Femur (tissue), 1 donor: ENCODE results near the gene PDGFC.

Source experiments
- DNase-seq: peaks from one replicate; pipeline ENCODE4 v3.0.0-alpha.2; 2017

The PDGFC gene

DNA sequence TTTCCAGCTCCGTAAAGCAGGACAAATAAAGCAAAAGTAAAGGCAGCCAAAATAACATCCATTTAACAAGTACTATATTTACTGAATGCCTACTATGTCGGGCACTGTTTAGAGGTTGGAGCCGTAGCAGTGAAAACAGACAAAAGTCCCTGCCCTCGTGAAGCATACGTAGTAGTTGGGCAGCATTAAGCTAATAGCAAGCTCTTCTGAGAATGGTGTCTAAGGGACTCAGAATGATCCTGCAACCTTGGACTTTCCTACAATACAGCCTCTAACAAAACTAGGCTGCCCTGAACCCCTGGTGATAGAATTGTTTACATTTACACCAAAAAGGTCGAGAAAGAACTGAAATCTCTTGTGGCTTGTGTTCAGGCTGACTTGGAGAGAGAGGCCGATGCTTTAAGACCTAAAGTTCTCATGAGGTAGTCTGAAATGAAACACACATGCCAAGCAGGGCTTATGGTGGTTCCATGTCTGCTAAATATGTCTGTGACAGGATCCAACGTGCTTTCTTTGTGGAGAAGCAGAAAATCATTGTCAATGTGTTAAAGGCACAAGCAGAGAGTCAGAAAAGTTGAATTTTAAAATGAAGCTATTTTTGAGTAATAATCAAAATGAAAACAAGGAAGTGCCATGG is 898 bp upstream of the PDGFC start:
- DNase-seq: no peak

DNA sequence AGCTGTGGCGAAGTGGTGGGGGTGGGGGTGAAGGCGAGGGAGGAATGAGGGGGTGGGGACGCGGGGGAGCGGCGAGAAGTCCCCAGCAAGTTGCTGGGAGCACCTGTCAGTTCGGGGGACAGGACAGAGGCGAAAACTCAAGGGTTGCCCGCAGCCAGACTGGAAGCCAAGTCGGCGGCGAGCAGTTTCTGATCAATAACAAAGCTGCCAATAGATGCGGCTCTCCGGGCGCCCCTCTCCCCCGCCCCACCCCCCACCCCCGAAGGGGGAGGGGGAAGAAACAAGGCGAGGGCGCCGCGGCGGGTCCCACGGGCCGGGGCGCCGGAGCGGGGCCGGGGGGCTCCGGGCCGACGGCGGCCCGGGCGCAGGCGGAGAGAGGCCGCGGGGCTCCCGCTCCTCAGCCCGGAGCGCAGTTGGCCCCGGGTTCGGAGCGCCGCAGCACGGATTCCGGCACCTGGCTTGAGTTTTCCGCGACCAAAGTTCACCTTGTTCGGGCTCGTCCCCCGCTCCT is 379 bp downstream of the PDGFC start:
- peak; percentile 57 for DNase-seq

DNA sequence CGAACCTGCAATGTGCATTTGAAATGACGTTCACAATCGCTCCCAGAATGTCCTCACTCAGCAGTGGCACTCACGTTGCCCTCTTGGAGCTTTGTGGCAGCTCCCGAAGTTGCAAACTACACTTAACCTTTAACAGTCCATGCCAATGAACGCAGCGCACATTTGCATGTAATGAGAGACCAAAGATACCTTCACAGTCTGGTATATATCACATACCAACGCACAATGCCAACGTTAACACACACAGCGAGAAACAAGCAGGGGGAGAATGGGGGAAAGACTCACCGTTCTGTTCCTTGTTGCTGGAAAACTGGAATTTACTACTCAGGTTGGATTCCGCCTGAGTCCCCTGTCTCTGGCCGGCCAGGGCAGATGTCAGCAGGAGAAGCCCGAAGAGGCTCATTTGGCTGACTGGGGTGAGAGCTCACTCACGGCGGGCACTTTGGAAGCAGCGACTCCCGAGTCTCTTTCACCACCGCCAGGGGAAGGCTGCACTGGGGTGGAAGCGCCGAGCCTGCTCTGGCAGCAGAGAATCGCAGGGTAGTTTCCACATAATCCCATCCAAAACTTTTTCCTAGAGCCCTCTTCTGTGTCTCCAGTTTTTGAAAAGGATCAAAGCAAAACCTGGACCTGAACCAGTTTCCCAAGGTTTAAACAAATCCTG is 966 bp downstream of the PDGFC start:
- peak; percentile 72 for DNase-seq

DNA sequence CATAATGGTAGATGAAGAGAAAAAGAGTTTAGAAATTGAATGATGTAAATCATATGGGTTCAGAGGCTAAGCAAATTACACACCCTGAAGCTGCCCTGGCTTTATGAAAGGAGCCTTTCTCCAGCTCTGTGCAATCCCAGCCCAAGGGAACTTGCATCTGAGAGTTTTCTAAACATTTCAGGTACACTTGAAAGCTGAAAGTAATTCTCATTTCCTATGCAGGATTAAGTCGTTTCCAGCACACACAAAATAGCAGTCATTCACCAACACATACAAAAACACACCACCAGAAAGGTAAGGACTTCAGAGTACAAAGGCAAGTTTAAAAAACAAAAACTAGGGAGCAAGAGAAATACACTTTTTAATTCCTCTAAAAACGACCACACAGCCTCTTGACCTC is 1.7 kb downstream of the PDGFC start:
- DNase-seq: no peak

DNA sequence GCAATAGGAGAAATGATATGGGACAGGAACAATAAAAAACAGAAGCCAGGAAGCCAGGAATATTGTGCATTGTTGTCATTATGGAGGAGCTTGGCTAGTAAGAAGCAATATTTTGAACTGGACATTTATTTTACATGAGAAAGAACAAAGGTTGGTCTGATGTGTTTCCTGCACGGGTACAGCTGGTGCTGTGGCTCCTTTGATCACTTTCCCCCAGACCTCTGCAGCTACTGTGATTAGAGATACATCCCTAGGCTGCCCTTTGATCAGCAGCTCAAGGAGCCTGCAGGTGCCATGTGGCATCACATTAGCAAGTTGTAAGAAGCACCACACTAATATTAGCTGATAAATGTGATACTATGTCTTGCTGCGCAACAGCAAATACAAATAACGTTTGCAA is 2.5 kb downstream of the PDGFC start:
- DNase-seq: no peak

DNA sequence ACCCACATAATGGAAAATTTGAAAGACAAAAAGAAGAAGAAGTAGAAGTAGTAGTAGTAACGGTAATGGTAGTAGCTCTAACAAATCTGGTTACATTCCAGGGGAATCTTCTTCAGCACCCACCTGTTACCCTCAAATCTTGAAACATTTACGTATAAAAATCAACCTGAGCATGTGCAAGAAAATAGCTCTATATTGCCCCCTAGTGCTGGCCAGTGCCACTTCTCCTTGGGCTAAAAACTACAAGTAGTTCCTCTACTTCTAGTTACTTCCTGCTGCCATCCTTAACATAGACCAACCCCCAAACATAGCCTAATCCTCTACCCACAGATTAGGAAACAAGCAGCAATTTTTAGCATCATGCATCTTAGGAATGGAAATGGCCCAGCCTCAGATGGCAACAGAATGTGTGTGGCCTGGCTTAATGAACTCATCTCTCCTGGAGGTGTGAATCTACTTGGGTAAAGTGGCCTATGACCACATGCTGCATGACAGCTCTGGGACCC is 3.1 kb downstream of the PDGFC start:
- DNase-seq: peak; percentile 69

DNA sequence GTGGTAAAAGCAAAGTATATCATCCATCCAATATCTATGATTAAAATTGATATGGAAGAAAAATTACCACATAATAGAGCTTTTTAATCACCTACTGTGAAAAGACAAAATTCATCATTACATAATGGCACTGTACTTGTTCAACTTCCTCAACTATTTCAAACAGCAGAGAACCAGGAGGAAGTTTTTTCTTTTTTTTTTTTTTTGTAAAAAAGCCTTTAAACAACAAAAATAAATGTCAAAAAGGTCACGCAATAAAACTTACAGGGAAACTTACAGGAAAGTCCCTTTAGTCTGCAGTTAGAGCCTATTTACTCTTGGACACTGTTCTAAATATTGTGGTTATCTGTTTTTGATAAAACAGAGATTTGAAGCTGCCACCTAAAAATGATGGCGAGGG is 4.8 kb downstream of the PDGFC start:
- no peak for DNase-seq

DNA sequence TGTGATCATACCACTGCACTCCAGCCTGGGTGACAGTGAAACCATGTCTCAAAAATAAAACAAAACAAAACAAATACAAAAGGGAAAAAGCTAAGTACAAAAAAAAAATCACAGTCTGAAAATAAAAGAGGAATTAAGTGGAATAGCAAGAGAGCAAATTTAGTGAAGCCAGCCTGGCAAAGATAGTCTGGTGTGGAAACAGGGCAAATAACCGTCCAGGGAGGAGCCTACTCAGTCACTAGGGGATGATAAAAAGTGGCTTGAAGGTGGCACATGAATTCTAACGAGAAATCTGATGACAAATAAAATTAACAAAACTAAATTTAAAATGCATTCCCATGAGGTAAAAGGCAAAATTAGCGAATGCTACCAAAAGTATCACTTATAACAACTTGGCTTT is 8.2 kb downstream of the PDGFC start:
- DNase-seq: no peak

DNA sequence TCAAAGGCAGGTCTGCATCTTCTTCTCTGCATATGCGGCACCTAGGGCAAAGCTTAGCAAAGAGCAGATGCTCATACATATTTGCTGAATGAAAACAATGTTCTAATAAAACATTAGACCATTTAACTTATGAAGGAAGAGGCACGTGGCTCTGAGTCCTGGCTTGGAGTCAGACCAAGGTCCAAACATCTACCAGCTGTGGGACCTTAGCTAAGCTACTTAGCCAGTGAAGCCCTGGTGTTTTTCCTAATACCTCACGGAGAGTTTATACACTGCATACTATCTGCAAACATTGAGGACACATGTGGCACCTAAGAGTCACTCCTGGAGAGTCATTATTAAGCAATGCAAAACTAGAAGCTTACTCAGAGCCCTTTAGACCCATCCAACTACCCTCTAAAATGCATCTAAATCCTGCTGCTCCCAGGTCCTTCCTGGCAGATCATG is 9.0 kb downstream of the PDGFC start:
- no peak for DNase-seq

DNA sequence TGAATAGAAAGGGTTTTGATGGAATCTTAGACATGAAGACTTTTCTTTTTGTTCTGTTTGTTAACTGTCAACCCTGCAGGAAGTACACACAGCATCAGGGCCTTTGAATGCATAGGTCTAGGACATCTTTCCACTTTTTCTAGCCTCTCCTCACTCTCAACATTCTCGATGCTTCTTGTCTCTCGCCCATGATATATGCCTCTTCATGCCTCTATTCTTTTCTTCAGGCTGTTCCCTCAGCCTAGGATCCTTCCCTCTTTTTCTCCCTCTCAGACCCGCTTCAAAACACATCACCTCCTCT is 9.6 kb downstream of the PDGFC start:
- DNase-seq: no peak

DNA sequence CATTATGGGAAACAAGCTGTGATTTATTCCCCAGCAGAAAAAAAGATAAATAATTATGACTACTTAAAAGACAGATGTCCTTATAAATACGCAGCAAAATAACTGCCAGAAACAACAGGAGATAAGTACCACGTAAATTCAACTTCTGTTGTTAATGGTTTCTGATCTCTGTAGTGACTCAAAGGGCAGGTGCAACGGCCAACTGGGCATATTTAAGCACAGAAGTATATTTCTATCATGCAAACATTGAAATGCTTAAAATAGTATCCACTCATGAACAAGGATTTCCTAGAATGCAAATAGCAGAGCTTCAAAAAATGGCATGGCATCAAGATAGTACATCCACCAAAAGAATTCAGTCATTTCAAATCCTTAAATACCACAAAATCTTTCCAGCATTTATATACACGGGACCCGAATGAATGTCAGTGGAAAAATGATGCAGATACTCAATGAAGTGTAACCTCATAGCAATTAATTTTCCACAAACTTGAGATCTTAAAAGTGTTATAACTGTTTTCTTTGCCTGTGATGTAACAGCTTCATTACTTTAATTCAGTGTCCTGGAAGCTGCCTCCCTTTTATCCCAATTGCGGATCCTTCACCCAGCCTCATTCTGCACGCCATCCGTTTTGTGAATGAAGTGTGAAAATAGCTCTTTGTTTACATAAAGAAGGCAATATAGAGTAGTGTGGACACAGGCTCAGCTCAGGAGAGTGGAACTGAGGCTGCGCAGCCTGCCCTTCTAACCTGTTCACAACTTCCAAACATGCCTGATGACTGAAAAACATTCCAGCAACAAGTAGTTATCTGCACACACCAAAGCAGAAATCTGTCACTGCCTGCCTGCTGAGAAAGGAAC is 10.2 kb downstream of the PDGFC start:
- DNase-seq: no peak

DNA sequence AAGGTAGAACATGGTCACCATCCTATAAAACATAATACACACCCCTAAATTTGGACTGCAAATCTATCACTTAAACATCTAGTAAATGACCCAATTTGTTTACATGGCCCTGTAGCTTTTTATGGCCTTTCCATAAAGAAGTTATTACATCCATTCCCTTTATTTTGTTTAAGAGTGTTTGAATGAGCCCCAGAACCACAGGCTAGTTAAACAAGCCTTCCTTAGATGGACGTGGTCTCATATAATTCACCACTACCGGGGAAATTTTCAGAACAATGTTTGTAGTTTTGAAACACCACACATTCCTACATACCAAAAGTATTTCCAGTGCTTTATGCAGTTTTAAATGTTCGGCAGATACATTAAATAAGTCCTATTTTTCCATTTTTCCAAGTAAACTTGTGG is 12.3 kb downstream of the PDGFC start:
- DNase-seq: no peak

DNA sequence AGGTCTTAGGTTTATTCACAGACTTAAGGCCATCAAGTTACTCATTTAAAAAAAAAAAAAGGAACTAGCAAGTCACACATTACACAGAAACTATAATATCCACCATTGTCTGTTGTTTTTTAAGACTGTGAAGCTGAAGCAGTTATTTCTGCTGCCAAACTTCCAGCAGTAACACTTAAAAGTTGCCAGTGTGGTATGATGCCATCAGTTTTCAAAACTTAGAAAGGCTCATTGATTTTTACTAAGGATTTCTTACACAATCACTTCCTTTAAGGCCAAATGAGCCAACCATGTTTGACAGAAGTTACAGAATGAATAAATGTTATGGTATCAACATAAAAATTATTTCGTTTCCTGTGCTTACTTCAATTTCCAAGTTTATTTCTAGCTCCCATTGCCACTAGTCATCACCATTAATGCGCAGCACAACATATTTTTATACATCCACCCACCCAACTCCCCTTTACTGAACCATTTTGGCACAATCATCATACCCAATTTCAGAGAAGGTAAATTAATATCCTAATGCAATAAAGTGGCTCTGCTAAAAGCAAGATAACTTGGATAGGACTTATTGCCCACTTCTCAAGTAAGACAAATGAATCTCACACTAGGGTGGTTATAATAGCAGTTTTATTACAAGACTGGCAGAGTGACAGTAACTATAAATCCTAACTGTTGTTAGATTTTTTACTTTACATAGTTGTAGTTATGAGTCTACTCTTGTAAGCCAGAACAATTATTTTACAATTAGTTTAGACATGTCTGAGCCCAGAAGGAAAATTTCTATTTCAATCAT is 13.1 kb downstream of the PDGFC start:
- no peak for DNase-seq

DNA sequence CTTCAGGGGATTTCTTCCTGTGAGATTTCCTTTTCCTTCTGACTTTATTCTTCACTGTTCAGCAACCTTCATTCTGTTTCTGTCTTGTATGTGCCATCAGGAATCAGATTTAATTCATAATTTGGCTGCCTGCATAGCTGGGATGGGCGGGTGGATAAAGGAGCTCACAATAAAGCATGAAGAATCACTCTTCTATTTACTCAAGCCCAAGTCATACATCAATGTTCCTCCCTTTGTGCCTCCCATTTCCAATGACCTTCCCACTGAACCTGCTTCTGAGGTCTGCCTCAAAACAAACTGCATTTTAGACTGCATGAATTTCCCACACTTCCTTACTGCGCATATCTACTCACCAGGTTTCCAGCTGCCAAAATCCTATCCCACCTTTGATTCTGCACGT is 14.0 kb downstream of the PDGFC start:
- DNase-seq: no peak

DNA sequence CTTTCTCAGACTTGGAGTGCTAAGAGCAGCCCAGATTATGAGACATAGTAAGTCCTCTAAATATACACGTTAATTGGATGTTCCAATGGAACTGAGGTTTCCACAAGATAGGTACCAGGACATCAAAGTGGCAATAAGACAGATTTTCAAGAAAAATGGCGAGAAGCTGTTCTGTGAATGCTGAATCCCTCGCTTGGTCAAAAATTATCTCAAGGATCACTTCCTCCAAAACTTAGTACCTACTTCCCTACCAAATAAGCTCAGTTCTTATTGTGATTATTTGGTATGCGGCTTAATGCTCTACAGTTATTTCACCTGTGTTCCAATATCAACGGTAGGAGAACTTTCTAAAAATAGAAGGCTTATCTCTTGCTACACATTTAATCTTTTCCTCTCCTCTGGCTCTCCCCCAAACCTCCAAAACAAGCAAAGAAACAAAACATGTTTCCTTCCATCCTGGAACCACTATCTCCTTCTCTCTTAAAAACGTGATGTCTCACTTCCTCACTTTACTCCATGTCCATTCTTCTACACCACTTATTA is 14.7 kb downstream of the PDGFC start:
- DNase-seq: no peak

DNA sequence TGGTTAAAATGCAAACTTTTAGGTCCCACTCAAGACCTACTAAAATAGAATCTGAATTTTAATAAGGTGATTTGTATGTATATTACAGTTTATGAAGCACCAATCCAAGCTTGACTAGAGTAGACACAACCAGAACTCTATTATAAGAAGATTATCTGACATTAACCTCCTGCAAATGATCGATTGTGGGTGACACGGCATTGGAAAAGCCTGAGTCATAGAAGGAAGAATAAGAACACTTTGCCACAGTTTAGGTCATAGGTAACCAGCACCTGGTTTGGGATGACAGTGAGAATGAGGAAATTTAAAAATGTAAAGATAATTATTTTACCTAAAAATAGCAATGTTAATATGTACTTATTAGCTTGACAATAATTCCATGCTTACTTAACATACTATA is 15.2 kb downstream of the PDGFC start:
- no peak for DNase-seq

DNA sequence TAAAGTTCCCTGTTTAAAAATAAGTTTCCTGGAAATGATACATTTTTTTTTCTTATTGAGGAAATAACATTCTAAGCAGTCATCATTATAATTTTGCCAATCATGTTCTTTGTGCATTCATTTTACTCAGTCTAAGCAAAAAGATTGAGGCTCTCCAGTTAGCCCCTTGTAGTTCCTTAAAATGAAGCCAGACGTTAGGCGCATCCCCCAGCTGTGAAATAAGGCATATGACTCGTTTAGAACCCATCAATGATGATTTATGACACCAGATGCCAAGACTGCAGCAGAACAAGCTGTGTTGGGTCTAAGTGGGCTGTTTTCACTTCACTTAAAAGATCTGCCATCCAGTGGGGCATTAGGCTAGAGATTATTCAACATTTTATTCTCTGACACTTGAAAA is 17.0 kb downstream of the PDGFC start:
- DNase-seq: no peak

DNA sequence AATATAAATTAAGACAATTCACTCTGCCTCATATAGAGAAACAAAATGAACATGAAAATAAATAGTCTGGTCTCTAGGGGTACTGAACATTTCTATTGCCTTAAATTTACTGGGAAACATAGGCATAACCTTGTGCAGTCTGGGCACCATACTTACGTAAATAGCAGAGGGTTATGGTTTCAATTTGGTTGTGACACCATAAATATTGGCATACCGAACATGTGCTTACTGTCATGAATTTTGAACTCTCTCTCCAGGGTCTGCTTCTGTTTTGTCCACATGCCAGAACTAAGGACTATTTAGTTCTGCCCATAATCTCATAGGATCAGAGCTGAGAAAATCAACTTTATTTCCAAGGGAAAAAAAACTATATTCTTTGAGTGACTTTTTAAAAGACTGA is 17.6 kb downstream of the PDGFC start:
- no peak for DNase-seq

DNA sequence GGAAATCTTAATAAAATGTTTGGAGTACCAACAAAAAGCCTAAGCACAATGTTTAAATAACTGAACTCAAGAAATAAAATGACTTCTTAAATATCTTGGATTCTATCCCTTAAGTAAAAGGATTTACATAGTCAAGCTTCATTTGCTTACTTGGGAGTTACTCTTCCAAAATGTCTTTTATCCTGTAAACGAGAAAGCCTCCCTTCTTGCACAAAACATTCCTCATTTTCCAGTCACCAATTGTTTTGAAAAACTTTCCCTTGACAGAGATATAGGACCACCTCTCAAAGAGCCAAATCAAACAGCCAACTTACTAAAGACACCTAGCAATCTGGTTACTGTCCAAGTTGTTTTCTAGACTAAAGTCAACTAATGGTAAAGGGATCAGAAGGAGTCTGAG is 18.6 kb downstream of the PDGFC start:
- DNase-seq: no peak

DNA sequence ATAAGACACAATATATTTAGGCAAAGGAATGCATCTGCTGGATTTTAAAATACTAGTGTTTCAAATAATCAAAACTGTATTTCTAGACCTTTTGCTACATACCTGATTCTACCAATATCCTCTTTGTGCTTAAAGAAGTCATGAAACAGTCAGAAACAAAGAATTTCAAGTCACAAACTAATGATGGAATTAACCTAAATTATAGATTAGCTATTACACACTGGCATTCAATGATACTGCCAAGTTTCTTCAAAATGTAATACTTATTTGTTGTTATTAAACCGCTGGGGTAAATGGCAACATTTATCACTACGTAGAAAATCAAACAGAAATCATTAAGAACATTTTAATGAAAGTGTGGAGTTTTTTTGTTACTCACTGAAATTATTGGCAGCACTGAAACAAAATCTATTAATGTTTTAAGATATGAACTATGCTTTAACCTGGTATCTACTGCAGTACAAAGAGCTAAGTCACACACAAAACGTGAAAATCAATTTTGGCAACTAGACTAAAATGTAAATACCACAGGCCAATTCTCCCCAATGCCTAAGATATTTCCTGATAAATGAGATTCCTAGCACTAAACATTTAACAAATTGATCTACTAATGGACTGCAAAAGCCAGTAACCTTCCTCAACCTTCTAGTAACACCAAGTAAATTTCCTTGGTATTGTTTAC is 19.4 kb downstream of the PDGFC start:
- DNase-seq: no peak

DNA sequence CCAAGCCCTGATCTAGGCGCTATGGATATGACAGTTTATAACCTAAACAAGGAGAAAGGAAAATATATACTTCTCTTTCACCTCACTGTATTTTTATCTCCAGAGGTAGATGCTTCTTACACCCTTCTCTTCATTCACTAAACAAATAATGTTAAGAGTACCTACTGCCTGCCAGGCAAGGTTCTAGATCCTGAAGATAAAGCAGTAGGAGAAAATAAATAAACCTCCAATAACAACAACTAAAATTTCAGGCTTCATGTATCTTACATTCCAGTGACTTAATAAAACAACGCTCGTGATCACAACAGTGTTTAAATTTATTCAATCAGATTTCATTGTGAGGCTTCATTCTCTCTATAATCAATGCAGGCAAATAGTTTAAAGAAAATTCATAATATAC is 20.7 kb downstream of the PDGFC start:
- DNase-seq: no peak

DNA sequence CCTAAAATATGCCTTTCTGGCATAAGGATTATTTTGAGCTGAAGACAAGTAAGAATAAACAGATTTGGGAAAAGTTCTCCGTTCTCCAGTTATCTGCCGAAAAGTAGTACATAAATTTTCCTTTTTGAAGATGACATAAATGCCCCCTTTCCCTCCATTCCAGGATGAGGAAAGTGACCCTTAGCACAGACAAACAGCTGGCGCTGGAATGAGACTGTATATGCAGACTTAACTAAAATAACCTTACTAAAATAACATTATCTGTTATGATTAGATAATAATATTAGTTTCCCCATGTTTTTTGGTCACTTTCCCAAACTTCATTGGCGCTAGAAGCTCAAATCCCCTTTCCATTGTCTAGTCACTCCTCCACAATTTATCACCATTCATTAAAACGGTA is 21.5 kb downstream of the PDGFC start:
- no peak for DNase-seq
